ENCODE measurements around the gene EIF4E1B.

The EIF4E1B gene

DNA sequence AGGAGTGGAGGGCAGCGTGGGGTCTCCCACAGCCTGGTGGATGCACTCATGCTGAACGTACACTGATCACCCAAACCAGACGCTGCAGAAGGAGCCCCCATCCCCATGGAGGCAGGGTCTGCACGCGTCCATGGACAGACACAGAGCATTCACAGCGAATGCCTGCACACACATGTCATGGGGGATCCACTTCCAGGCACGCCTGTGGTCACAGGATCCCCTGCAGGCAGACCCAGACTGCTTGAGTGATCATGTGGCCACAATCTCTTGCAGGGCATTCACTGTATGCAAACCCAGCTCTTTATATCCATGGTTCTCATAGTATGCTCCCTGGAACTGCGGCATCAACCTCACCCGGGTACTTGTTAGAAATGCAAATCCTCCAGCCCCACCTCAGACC is 5.5 kb upstream of the EIF4E1B start:
- in situ Hi-C loops (cut with HindIII; ENCODE audit: low sequenced_read_pairs), result loop anchor here (25.0 kb wide), 1 partner anchor 188 kb away; the partner anchor contains the start of gene FAF2

DNA sequence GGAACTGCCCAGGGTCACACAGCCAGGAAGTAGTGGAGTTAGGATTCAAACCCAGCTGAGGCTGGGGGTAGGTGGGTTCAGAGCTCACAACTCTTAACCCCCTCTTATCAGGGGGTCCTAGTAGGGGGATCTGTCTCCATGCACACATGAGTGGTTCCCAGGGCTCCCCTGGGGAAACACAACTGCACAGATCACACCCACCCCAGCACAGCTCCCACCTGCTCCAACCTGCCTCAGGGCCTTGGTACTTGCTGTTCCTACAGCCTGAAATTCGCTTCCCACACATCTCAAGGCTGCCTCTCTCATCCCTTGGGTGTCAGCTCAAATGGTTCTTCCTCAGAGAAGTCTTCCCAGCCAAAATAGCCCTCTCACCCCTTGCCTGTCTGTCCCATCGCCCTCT is 5.0 kb upstream of the EIF4E1B start:
- in situ Hi-C loops (cut with HindIII; ENCODE audit: low sequenced_read_pairs), result no loop called here

DNA sequence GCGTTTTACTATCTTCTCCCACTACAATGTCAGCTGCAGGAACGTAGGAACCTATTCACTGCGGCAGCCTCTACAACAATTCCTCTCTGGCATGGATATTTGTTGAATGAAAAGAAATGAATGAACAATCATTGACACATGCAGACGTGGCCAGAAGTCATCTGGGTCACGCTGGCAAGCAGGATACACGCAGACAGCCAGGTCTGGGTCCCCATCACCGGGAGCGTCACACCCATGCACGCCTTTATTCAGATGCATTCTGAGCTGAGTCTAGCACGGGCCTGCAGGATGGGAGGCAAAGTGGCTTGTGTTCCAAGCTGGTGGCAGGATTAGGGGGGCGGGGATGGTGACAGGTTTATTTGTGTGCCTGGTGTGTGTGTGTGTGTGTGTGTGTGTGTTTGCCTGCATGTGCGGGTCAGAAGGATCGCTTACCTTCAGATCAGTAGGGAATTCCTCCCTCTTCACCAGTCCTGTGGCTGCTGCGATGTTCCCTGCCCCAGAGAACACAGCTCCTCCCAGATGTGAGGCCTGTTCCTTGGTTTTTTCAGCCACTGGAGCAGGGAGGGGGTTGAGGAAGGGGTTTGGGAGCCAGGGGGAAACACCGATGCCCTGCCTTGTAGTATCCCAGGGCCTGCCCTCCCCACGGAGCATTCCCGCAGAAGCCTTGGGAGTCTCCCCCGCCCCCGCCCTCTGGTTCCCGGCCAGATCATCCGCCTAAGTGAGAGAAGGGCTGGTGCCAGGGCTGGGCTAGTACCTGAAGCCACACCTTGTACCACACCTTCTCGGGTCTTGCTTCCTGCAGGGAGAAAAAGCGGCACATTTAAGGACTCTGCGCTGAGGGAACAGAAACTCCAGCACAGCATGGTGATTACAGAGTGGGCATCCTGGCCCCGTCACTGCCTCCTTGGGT is 4.3 kb upstream of the EIF4E1B start:
- in situ Hi-C loops (cut with HindIII; ENCODE audit: low sequenced_read_pairs), result no loop called here

DNA sequence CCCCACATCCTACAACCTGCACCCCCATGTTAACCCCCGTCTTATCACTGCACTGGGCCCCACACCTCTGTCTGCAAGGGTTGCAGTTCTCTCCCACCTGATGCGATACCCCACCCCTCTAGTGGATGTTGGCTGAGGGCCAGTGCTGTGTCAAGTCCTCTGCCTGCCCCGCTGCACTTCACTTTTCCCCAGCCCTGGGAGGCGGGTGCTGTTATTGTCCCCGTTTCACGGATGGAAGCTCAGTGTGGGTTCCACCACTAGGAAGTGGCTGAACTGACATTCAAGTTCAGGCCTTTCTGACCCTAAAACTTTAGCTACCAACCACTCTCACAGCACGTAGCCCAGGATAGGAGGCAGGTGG is 3.6 kb upstream of the EIF4E1B start:
- in situ Hi-C loops (cut with HindIII; ENCODE audit: low sequenced_read_pairs), result no loop called here

DNA sequence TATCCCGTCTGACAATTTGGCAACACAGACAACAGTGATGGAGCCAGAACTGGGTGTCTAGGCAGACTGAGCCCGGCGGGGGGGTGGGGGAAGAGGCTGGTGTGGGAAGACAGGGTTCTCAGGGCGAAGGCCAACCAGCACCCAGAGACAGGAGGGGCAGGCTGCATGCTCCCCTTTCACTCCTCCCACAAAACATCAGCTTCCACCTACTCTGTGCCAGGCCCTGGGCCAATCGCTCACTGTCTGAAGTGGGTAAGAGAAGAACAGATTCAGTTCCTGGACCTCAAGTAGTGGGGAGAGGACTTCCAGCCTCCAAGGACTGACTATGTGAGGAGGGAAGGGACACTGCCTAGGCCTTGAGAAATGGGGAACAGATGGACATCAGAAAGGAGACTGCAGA is 2.9 kb upstream of the EIF4E1B start:
- in situ Hi-C loops (cut with HindIII; ENCODE audit: low sequenced_read_pairs), result no loop called here

DNA sequence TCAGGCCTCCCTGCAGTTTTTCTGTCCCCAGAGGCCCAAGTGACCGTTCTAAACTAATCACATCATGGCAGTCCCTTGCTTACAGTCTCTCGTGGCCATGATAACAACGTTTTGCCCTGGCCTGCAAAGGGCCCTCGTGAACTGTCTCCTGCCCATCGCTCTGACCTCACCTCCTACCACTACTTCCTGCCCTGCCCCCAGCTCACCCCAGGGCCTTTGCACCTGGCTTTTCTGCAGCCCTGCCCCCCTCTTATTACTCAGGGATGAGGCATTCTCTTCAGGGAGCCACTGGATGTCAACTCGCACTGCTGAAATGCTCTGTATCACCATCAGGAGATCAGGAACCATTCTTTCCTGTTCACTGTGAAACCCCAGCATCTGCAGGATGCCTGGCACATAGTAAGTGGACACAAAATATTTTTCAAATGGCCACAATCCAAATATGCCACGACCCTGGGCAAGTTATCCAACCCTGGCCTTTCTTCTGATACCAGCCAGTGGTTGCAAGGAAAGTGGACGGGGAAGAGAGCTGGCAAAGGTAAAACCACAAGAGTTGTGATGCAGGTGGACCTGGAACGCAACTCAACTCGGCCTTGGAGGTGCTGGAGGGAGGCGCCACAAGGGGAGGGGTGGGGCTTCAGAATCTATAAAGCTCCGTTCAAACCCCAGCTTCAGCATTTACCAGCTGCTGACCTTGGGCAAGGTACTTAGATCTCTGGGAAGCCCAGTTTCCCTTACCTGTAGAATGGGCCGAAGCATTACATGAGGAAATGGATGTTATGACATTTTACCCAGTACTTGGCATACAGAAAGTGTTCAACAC is 1.9 kb upstream of the EIF4E1B start:
- in situ Hi-C loops (cut with HindIII; ENCODE audit: low sequenced_read_pairs), result no loop called here

DNA sequence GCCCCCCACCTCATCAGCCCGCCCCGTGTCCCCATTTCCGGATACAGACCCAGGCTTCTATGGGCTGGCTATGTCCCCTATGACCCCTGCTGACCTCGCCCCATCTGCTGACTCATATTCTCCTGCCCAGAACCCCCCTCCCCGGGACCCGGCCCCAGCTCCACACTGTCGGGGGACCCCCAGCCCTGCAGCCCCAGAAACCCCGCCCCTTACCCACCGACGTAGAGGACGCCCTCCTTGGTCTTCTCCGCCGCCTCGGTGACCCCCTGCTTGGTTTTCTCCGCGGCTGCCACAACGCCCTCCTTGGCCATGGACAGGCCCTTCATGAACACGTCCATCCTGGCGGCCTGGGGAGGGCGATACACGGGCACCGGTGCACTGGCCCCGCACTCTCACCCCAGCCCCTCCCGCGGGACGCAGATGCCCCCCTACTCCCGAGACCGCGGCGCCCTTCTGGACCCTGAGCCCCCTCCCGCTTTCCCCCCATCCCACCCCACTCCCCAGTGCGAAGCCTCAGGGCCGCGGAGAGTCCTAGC is 1.1 kb upstream of the EIF4E1B start:
- in situ Hi-C loops (cut with HindIII; ENCODE audit: low sequenced_read_pairs), result no loop called here

DNA sequence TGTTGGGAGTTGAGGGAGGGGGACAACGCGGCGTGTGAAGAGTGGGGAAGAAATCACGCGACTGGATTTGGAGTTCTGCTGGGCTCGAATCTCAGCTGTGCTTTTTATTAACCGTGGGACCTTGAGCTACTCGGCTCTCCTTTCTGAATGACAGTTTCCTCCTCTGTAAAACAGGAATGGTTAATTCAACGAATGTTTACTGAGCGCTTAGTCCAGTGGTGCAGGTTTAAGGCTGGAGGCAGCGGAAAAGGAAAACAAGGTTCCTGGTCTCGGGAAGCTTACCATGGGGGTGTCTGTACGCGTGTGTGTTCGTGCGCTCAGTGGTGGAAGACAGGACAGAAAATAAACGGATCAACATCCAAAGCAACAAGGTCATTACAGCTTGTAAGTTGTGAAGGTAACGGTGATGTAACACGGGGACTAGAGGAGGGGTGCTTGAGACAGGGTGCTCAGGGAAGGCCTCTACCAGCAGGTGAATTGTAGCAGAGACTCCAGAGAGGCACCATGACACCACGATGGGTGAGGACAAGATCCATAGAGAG is 277 bp downstream of the EIF4E1B start:
- in situ Hi-C loops (cut with HindIII; ENCODE audit: low sequenced_read_pairs), result no loop called here

DNA sequence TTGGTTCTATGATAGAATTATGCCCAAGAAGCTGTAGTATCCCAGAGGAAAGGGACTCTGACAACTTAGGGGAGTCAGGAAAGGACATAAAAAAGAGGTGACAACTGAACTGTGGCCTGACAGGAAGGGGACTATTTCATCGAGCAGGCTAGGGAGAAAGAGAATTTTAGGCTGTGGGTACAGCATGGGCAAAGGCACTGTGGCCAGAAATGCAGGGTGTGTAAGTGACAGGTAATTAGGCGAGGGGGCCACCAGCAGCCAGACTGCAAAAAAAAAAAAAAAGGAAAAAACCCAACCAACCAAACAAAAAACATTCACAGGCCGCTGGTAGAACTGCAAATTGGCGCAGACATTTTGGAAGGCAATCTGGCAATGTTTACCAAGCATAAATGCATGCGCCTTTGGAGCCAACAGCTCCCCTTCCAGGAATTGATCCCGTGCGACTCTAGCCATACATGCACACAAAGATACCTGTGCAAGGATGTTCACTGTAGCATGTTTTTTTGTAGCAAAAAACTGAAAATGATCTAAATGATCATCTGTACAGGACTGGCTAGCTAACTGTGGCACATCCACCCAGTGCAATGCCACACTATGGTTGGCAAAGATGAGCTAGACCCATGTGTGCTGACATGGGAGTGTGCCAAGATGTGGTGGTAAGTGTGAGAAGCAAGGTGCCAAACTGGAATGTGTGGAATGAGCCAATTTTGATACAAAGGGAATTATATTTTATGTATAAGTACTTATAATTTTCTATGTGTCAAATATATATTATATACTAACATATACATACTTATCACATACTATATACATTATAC is 1.1 kb downstream of the EIF4E1B start:
- in situ Hi-C loops (cut with HindIII; ENCODE audit: low sequenced_read_pairs), result no loop called here

DNA sequence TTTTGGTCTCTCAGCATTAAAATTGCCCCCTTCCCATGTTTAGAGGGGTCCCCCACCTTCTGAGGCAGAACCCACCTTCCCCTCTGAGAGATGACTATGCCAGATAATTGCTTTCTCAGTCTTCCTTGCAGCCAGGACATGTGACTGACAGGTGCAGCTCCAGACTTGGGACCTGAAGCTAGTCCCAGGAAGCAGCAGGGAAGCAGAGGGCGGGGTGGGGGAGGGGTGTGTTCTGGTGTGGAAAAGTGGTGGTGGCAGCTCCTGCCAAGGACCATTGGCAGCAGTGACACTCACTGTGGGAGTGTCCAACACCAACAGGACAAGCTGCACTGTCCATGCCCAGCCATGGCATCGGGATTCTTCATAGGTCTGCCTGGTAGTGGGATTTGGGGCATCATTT is 2.3 kb downstream of the EIF4E1B start:
- in situ Hi-C loops (cut with HindIII; ENCODE audit: low sequenced_read_pairs), result no loop called here

DNA sequence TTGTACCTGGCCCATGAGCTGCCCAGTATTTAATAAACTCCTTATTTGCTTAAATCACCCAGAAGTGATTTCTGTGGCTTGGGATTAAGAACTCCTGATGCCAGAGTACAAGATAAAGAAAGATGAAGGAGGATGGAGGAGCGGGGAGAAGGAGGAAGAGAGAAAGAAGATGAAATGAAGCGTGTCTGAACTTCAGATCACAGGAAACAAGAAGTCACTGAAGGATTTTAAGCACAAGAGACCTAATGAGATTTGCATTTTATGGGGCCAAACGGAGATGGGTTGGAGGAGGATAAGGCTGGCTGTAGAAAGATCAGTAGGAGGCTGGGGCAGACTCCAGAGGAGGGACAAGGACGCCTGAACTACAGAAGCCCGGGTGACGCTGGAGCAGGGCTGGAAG is 3.1 kb downstream of the EIF4E1B start:
- in situ Hi-C loops (cut with HindIII; ENCODE audit: low sequenced_read_pairs), result no loop called here

DNA sequence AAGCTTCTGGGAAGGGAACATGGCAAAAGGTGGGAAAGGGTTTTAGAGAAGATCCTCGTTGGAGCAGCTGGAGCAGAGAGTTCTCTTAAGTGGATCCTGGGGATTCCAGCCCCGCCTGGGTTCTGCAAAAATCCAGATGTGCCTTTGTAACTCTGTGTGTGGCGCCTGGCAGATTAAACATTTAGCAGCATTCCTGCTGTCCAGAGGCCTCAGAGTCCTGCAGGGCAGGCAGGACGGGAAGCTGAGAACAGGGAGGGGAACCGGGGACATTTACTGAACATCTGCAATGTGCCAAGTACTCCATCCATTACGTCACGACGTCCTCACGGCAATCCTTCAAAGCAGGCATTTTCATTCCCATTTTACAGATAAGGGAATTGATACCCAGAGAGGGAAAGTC is 6.0 kb downstream of the EIF4E1B start:
- in situ Hi-C loops (cut with HindIII; ENCODE audit: low sequenced_read_pairs), result no loop called here

DNA sequence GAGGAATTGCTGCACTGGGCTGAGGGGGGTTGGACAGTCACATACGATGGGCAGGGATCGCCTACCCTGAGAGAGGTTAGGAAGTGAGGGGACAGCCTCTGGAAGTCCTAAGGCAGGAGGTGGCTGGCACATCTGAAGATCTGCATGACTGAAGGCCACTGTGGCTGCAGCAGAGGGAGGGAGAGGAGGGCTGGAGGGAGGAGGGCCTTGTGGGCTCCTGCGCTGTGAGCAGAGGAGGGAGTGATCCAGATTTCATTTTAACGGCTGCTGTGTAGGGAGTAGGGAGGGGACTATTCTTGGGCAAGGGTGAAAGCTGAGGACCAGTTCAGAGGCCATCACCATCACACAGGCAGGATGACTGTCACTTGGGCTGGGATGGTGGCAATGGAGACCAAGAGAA is 7.1 kb downstream of the EIF4E1B start:
- in situ Hi-C loops (cut with HindIII; ENCODE audit: low sequenced_read_pairs), result no loop called here

DNA sequence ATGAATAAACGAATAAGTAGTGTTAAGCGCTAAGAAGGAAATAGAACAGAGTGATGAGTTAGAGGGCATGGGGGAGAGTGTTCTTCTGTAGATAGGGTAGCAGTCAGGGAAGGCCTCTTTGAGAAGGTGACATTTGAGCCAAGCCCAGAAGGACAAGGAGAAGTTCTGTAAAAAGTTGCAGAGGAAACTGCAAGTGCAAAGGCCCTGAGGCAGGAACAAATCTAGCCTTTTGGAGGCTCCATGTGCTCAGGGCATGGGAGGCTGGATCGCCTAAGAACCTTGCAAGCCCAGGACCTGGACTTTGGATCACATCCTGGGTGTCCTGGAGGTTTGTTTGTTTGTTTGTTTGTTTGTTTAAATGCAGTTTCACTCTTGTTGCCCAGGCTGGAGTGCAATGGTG is 8.0 kb downstream of the EIF4E1B start:
- in situ Hi-C loops (cut with HindIII; ENCODE audit: low sequenced_read_pairs), result no loop called here

DNA sequence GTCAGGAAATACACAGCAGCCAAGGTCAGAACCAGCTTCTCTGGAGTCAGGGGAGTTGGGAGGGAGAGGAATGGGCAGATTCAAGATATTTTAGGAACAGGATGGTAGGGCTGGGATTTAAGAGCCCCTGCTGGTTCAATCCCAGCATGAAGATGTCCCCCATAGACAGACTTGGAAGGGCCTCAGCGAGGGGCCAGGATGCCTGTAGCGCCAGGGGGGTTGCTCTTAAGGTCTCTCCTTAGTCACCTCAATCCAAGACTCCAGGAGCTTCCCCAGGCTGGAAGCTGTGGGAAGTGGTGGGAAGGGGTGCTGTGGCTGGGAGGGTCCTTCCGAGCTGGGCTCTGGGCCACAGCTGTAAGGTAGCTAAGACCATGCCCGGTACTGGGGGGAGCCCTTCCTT is 8.7 kb downstream of the EIF4E1B start:
- in situ Hi-C loops (cut with HindIII; ENCODE audit: low sequenced_read_pairs), result no loop called here

DNA sequence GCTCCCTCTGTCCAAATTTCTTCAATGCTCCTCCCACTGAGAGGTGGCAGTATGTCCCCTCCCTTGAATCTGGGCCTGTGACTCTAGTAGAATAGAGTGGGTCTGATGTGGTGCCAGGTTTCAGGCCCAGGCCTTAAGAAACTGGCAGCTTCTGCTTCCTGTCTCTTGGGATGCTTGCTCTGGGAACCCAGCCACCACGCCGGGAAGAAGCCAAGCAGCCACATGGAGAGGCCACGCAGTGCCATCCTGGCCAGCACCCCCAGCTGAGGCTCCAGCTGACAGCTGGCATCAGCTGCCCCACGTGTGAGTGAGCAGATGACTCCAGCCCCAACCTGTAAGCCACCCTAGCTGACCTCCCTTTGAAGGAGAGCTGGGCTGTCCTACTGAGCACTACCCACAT is 9.5 kb downstream of the EIF4E1B start:
- in situ Hi-C loops (cut with HindIII; ENCODE audit: low sequenced_read_pairs), result no loop called here

DNA sequence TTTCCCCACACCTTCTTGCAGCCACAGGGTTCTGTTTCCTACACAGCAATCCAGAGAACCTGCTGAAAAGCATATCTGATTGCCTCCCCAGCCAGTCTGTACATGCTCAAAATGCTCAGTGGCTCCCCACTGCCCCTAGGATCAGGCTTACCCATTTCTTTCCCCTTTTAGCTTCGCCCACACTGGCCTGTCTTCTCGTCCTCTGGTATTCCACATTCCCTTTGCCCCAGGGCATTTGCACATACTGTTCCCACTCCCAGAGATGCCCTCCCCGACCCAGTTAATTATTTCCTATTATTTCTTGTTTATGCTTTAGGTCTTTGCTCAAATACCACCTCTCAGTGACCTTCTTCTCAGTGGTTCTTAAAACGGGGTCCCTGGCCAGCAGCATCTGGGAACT is 10.1 kb downstream of the EIF4E1B start:
- in situ Hi-C loops (cut with HindIII; ENCODE audit: low sequenced_read_pairs), result no loop called here

DNA sequence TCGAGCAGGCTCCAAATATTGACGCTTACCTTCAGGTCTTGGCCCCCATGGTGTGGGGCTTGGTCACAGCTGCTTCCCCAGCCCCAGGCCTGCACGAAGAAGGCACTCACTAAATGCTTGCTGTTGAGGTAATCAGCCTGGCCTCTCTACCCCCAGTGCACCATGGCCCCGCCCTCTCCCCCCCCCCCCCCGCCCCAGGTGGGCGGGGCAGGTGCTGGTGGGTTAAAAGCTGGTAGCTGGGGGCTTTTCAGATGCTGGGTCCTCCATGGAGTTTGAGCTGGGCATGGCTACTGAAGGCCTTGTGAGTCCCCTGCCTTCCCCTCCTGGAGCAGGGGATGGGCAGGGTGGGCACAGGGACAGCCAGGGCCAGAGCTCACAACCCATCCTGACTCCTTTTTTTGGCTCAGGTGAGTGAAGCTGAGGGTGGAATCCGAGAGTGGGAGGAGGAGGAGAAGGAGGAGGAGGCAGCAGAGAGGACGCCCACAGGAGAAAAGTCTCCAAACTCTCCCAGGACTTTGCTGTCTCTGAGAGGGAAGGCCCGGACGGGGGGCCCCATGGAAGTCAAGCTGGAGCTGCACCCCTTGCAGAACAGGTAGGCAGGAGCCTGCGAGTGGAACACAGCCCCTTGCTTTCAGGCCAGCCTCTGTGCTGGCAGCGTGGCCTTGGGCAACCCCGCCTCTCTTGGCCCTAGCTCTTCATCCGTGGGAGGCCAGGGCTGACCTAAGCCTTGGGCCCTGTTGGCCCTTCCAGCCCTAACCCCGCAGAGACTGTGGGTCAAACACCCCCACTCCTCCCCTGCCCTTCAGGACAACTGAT is 12.4 kb downstream of the EIF4E1B start:
- in situ Hi-C loops (cut with HindIII; ENCODE audit: low sequenced_read_pairs), result no loop called here

DNA sequence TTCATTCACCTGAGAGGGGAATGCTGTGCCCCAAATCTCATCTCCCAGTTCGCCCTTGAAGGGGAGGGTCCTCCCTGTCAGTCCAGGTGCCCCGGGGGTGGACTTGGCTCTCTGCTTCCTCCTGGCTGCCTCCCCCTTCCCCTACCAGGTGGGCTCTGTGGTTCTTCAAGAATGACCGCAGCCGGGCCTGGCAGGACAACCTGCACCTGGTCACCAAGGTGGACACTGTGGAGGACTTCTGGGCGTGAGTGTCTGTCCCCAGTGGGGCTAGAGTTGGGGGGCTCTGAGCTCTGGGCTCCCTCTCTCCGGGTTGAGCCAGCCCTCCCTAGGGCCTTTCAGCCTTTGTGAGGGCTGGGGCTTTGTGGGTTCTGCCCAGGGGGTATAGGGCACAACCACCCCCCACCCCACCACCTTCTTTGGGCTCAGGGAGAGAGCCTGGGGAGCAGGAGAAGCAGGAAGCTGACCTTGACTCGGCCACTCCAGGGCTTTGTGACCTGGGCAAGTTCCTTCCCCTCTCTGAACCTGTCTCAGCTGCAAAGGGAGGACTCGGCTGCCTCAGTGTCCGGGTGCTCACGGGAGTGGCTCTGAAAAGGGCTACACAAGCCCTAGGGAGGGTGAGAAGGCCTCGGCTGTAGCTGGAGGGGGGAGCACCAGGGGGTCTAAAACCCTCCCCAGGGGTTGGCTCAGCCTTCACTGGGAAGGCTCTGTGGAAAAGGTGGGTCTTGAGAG is 13.2 kb downstream of the EIF4E1B start:
- in situ Hi-C loops (cut with HindIII; ENCODE audit: low sequenced_read_pairs), result no loop called here

Measured in endothelial cell of hepatic sinusoid (primary cell).